Measurements from ENCODE around the gene PARD3. TPM values are rescaled to one million over a fixed set of nuclear protein-coding genes. Genes with fewer than 3 reads are reported as not detected.

PARD3 gene
- total RNA-seq, 3 donors from 2014 or later: 48.2 to 93.7 (median 60.6) TPM

DNA sequence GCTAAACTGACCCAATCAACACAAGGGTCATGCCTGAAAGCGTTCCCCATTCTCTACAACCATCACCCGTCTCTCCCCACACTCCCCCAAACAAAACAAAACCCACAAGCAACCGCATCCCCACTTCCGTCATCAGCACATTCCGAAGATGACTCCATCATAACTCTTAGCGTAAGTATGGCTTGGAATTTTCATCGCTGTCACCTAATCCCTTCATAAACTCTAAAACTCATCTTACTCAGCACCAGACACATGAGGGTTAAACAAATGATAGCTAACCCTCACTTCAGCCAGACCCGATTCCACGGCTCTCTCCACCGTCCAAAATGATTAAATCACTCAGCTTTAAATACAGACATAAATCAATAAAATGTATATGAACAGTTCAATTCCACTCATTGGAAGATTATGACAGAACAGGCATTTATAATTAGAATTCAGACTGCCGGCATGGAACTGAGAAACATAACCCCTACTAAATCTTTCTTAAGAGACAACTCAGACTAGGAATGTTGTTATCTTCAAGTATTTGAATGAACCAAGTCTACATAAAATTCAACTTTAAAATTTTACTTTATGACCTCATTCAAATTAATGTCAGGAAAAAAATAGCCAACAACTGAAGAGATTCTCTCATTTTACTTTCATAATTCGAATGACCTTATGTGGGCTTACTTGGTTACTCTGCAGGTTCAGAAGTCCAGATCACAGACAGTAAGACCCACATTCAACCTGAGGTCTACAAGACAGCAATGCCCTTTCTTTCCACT is 215.9 kb downstream of the PARD3 start:
- no peaks in the 10 kb centered on the region for H3K9me3 ChIP-seq
- no peak overlapping the region for H3K27ac ChIP-seq
- intact Hi-C loops (cut with DNase I; ENCODE audit: low total_unique reads): no loop called here
- no peak for DNase-seq (ENCODE audit: low spot score in 2 of 2)
- no peaks in the 10 kb centered on the region for H3K36me3 ChIP-seq
- H3K4me3 ChIP-seq: no peak overlapping the region
- no peak for TF ChIP-seq POLR2A (IDR thresholded peaks at IDR 0.05)
- TF ChIP-seq POLR2AphosphoS5 (IDR thresholded peaks at IDR 0.05): no peak
- TF ChIP-seq, protein P1, sequence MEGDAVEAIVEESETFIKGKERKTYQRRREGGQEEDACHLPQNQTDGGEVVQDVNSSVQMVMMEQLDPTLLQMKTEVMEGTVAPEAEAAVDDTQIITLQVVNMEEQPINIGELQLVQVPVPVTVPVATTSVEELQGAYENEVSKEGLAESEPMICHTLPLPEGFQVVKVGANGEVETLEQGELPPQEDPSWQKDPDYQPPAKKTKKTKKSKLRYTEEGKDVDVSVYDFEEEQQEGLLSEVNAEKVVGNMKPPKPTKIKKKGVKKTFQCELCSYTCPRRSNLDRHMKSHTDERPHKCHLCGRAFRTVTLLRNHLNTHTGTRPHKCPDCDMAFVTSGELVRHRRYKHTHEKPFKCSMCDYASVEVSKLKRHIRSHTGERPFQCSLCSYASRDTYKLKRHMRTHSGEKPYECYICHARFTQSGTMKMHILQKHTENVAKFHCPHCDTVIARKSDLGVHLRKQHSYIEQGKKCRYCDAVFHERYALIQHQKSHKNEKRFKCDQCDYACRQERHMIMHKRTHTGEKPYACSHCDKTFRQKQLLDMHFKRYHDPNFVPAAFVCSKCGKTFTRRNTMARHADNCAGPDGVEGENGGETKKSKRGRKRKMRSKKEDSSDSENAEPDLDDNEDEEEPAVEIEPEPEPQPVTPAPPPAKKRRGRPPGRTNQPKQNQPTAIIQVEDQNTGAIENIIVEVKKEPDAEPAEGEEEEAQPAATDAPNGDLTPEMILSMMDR (IDR thresholded peaks at IDR 0.05): no peak
- H3K27me3 ChIP-seq: no peaks in the 10 kb centered on the region
- no peaks in the 10 kb centered on the region for H3K4me1 ChIP-seq

DNA sequence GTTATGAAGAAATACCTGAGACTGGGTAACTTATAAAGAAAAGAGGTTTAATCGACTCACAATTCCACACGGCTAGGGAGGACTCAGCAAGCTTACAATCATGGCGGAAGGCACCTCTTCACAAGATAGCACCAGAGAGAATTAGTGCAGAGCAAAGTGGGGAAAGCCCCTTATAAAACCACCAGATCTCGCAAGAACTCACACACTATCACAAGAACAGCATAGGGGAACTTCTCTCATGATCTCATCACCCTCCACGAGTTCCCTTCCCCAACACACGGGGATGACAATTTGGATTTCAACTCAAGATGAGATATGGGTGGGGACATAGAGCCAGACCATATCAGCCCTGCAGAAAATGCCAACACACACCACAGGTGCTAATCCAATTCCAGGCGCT is 218.7 kb downstream of the PARD3 start:
- Histone ChIP-seq H3K4me1 (no peaks in the 10 kb centered on the region), H3K27me3 (no peaks in the 10 kb centered on the region), H3K9me3 (no peaks in the 10 kb centered on the region), H3K4me3 (no peak overlapping the region), H3K27ac (no peak overlapping the region), H3K36me3 (no peaks in the 10 kb centered on the region)
- intact Hi-C loops (cut with DNase I; ENCODE audit: low total_unique reads): no loop called here
- DNase-seq (ENCODE audit: low spot score in 2 of 2): no peak
- TF ChIP-seq POLR2AphosphoS5 (IDR thresholded peaks at IDR 0.05): no peak
- TF ChIP-seq, protein P1 (IDR thresholded peaks at IDR 0.05): no peak
- TF ChIP-seq POLR2A (IDR thresholded peaks at IDR 0.05): no peak

DNA sequence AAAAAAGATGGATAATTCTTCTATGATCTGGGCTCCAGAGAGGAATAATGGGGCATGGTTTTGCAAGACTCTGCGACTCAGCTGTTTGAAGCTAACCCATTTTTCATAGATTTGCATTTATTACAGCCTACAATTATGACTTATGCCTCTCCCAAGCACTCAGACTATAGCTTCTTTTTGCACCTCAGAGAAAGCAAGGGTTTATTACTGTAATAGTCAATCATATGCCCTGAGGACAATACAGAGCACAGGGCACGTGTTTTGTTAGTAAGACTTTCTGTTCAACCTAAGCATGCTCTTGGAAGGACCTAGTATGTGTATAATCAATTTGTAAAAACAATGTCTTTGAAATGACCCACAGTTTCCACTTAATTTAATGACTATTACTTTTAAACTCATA is 221.2 kb downstream of the PARD3 start:
- Histone ChIP-seq H3K4me3 (no peak overlapping the region), H3K4me1 (no peaks in the 10 kb centered on the region), H3K36me3 (no peaks in the 10 kb centered on the region), H3K27me3 (no peaks in the 10 kb centered on the region), H3K9me3 (no peaks in the 10 kb centered on the region), H3K27ac (no peak overlapping the region)
- intact Hi-C loops (cut with DNase I; ENCODE audit: low total_unique reads): no loop called here
- no peak for TF ChIP-seq POLR2A (IDR thresholded peaks at IDR 0.05)
- no peak for DNase-seq (ENCODE audit: low spot score in 2 of 2)

DNA sequence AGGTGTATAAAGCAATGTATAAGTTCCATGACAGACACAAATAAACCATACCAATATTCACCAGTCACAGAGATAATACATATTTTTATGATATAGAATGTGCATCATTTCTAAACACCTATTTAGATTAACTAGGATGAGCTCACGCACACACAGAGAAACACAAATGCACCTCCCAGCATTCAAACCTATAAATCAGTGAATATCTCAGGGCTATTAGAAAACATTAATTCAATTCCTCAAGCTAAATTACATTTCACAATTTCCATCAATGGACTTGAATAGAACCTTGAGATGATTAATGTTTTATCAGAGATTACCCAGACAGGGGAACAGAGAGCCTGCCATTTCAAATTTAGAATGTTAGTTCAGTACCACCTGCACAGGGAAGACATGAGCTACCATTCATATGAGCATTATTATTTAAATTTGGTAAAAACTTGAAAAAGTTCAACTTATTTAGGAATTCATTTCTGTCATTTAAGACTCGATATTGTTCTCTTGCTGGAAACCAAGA is 221.7 kb downstream of the PARD3 start:
- intact Hi-C loops (cut with DNase I; ENCODE audit: low total_unique reads): no loop called here
- no peaks in the 10 kb centered on the region for H3K9me3 ChIP-seq
- no peaks in the 10 kb centered on the region for H3K4me1 ChIP-seq
- no peaks in the 10 kb centered on the region for H3K36me3 ChIP-seq
- H3K27ac ChIP-seq: no peak overlapping the region
- no peak overlapping the region for H3K4me3 ChIP-seq
- no peak for TF ChIP-seq POLR2AphosphoS5 (IDR thresholded peaks at IDR 0.05)
- no peak for TF ChIP-seq POLR2A (IDR thresholded peaks at IDR 0.05)
- TF ChIP-seq, protein P1 (IDR thresholded peaks at IDR 0.05): no peak
- H3K27me3 ChIP-seq: no peaks in the 10 kb centered on the region
- no peak for DNase-seq (ENCODE audit: low spot score in 2 of 2)

DNA sequence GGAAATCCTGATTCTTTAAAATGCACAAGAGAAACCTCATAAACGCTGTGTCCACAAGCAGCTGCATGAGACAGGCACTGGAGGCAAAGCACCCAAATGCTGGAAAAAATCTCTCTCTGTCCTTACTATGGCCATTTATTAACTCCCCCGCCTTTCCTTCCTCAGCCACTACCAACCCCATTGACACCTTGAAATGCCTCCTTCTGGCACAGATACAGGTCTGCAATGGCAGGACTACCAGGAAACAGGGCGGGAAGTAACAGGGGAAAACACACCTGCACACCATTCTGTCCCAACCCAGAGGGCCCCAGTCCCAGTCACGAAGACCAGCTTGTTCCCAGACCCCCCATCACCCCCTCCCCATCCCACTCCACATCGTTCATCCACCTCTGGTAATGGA is 224.3 kb downstream of the PARD3 start:
- TF ChIP-seq POLR2AphosphoS5 (IDR thresholded peaks at IDR 0.05): no peak
- TF ChIP-seq POLR2A (IDR thresholded peaks at IDR 0.05): no peak
- TF ChIP-seq, protein P1 (IDR thresholded peaks at IDR 0.05): no peak
- intact Hi-C loops (cut with DNase I; ENCODE audit: low total_unique reads): no loop called here
- H3K4me3 ChIP-seq: no peak overlapping the region
- H3K27ac ChIP-seq: no peak overlapping the region
- H3K4me1 ChIP-seq: no peaks in the 10 kb centered on the region
- no peaks in the 10 kb centered on the region for H3K27me3 ChIP-seq
- no peaks in the 10 kb centered on the region for H3K9me3 ChIP-seq
- no peaks in the 10 kb centered on the region for H3K36me3 ChIP-seq
- no peak for DNase-seq (ENCODE audit: low spot score in 2 of 2)
